NCI-H345 treated with DMSO at 0.1 percent for 48 hours (cell line): ENCODE measurements around the gene ADRA1B.

Experiments used
- DNase-seq: peaks from one replicate; lab custom pipeline; 2025; ENCODE audit not compliant: unreplicated experiment; lab: John Stamatoyannopoulos, UW

ADRA1B gene

GRCh38 chr5:159923008-159923407, 6.7 kb downstream of the ADRA1B start:
- DNase-seq = no peak

GRCh38 chr5:159928122-159928909, 12.0 kb downstream of the ADRA1B start:
- DNase-seq = no peak

- DNase-seq = no peak
Observed at GRCh38 chr5:159929176-159929575, 12.9 kb downstream of the ADRA1B start.

GRCh38 chr5:159933531-159934485, 17.5 kb downstream of the ADRA1B start:
- DNase-seq = no peak

- DNase-seq = no peak
Observed at GRCh38 chr5:159935946-159936345, 19.7 kb downstream of the ADRA1B start.

GRCh38 chr5:159936686-159937329, 20.5 kb downstream of the ADRA1B start:
- no peak for DNase-seq

- DNase-seq = no peak
Observed at GRCh38 chr5:159937580-159937979, 21.3 kb downstream of the ADRA1B start.

GRCh38 chr5:159943326-159943725, 27.0 kb downstream of the ADRA1B start:
- DNase-seq = no peak

- DNase-seq = no peak
Observed at GRCh38 chr5:159944056-159944600, 27.8 kb downstream of the ADRA1B start.

GRCh38 chr5:159945359-159945758, 29.1 kb downstream of the ADRA1B start:
- DNase-seq = no peak

GRCh38 chr5:159947708-159948358, 31.6 kb downstream of the ADRA1B start:
- DNase-seq = no peak

- DNase-seq = no peak
Observed at GRCh38 chr5:159951387-159951786, 35.1 kb downstream of the ADRA1B start.

GRCh38 chr5:159951834-159952233, 35.6 kb downstream of the ADRA1B start:
- DNase-seq = no peak

- no peak for DNase-seq
Observed at GRCh38 chr5:159953609-159954008, 37.3 kb downstream of the ADRA1B start.

GRCh38 chr5:159955056-159955624, 38.9 kb downstream of the ADRA1B start:
- DNase-seq = no peak

- DNase-seq = no peak
Observed at GRCh38 chr5:159956074-159956473, 39.8 kb downstream of the ADRA1B start.

- DNase-seq = no peak
Observed at GRCh38 chr5:159961176-159962160, 45.2 kb downstream of the ADRA1B start.

GRCh38 chr5:159962214-159962613, 45.9 kb downstream of the ADRA1B start:
- DNase-seq = no peak

GRCh38 chr5:159963935-159964334, 47.7 kb downstream of the ADRA1B start:
- DNase-seq = no peak
